ENCODE results near the gene PLD1. TPM values are rescaled to one million over a fixed set of nuclear protein-coding genes. Genes with fewer than 3 reads are reported as not detected.

Gene PLD1
- total and polyA plus RNA-seq, 11 donors: 12.3 to 106 (median 61.0) TPM

- Histone ChIP-seq H3K4me1 (peaks cover 0 to 20% (median 0%) of the 10 kb centered on the region in 12 donors), H3K27ac (no peak overlapping the region), H3K4me3 (no peak overlapping the region), H3K27me3 (no peaks in the 10 kb centered on the region), H3K36me3 (no peaks in the 10 kb centered on the region), H3K9me3 (no peaks in the 10 kb centered on the region)
- DNase-seq (no peak), ATAC-seq (no peak)
- 75 to 86% (median 77%) methylated on average over 5 of the region's 5 CpGs for WGBS, 4 donors
- intact Hi-C loops (cut with DNase I): no loop called here
- TF ChIP-seq POLR2A (IDR thresholded peaks at IDR 0.05): no peak
- TF ChIP-seq CTCF (IDR thresholded peaks at IDR 0.05): no peak
Observed at GRCh38 chr3:171783626-171784025, 26.7 kb downstream of the PLD1 start.

- 84 to 87% (median 86%) methylated on average over 2 of the region's 2 CpGs for WGBS, 4 donors
- intact Hi-C loops (cut with DNase I): no loop called here
- H3K9me3 ChIP-seq: no peaks in the 10 kb centered on the region
- no peaks in the 10 kb centered on the region for H3K27me3 ChIP-seq
- no peak overlapping the region for H3K4me3 ChIP-seq
- no peak for ATAC-seq
- TF ChIP-seq CTCF (IDR thresholded peaks at IDR 0.05) (no peak), POLR2A (IDR thresholded peaks at IDR 0.05) (no peak)
- peaks cover 0 to 19% (median 0%) of the 10 kb centered on the region in 12 donors for H3K4me1 ChIP-seq
- H3K27ac ChIP-seq: no peak overlapping the region
- DNase-seq: no peak
- no peaks in the 10 kb centered on the region for H3K36me3 ChIP-seq
Observed at GRCh38 chr3:171783086-171783485, 27.2 kb downstream of the PLD1 start.

GRCh38 chr3:171782617-171783016, 27.7 kb downstream of the PLD1 start:
- no peak overlapping the region for H3K4me3 ChIP-seq
- peaks cover 0 to 24% (median 0%) of the 10 kb centered on the region in 12 donors for H3K4me1 ChIP-seq
- ATAC-seq: no peak
- no peak overlapping the region for H3K27ac ChIP-seq
- H3K9me3 ChIP-seq: no peaks in the 10 kb centered on the region
- TF ChIP-seq CTCF (IDR thresholded peaks at IDR 0.05) (no peak), POLR2A (IDR thresholded peaks at IDR 0.05) (no peak)
- H3K27me3 ChIP-seq: no peaks in the 10 kb centered on the region
- no peaks in the 10 kb centered on the region for H3K36me3 ChIP-seq
- WGBS, 4 donors: 64 to 75% (median 71%) methylated on average over 1 of the region's 1 CpG
- DNase-seq: no peak
- intact Hi-C loops (cut with DNase I): no loop called here

GRCh38 chr3:171781711-171782127, 28.6 kb downstream of the PLD1 start:
- no peak for TF ChIP-seq POLR2A (IDR thresholded peaks at IDR 0.05)
- no peak for TF ChIP-seq CTCF (IDR thresholded peaks at IDR 0.05)
- ATAC-seq: no peak
- Histone ChIP-seq H3K4me1 (peaks cover 0 to 33% (median 0%) of the 10 kb centered on the region in 12 donors), H3K27ac (no peak overlapping the region), H3K4me3 (no peak overlapping the region), H3K9me3 (no peaks in the 10 kb centered on the region), H3K36me3 (no peaks in the 10 kb centered on the region), H3K27me3 (no peaks in the 10 kb centered on the region)
- intact Hi-C loops (cut with DNase I): no loop called here
- 72 to 83% (median 75%) methylated on average over 4 of the region's 4 CpGs for WGBS, 4 donors
- no peak for DNase-seq

Measured in heart left ventricle (tissue), 16 donors.